Measurements from ENCODE around the gene JMJD1C.

JMJD1C gene

DNA sequence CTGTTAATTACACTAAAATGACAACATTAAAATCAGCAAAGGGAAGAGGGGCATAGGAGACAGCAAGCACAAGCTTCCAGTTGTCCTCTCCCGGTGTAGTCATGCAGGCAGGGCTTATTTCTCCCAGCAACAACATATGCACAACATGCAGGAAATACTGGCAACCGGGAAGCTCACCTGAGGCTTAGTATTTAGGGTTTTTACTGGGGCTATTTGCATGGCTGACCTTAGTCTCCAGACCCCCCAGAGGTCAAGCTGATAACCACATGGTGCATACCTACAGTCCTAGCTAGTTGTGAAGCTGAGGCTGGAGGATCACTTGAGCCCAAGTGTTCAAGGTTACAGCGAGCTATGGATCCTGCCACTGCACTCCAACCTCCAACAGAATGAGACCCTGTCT is 12.8 kb upstream of the JMJD1C start:
- FAIRE-seq = no peak

DNA sequence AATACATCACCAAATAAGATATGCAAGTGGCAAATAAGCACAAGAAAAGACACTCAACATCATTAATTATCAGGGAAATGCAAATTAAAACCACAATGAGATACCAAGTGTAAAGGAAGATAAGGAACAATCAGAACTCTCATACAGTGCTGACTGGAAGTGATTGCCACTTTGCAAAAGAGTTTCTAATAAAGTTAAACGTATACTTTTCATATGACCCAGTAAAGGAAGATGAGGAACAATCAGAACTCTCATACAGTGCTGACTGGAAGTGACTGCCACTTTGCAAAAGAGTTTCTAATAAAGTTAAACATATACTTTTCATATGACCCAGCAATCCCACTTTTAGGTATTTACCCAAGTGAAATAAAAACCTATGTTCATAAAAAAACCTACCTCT is 12.2 kb upstream of the JMJD1C start:
- TF ChIP-seq POLR2A (IDR thresholded peaks at IDR 0.05; ENCODE audit: low read depth, low read length) (no peak), TAF1 (IDR thresholded peaks at IDR 0.05; ENCODE audit: borderline replicate concordance, low read depth, low read length) (no peak), POLR2AphosphoS5 (IDR thresholded peaks at IDR 0.05; ENCODE audit: low read depth, low read length) (no peak)
- FAIRE-seq = peak; percentile 24
- DNase-seq (ENCODE audit: insufficient read length) = no peak

More for the DNA sequence above, 12.8 kb upstream of the JMJD1C start:
- no peak for DNase-seq (ENCODE audit: insufficient read length)
- TF ChIP-seq TAF1 (IDR thresholded peaks at IDR 0.05; ENCODE audit: borderline replicate concordance, low read depth, low read length) (no peak), POLR2AphosphoS5 (IDR thresholded peaks at IDR 0.05; ENCODE audit: low read depth, low read length) (no peak), POLR2A (IDR thresholded peaks at IDR 0.05; ENCODE audit: low read depth, low read length) (no peak)

DNA sequence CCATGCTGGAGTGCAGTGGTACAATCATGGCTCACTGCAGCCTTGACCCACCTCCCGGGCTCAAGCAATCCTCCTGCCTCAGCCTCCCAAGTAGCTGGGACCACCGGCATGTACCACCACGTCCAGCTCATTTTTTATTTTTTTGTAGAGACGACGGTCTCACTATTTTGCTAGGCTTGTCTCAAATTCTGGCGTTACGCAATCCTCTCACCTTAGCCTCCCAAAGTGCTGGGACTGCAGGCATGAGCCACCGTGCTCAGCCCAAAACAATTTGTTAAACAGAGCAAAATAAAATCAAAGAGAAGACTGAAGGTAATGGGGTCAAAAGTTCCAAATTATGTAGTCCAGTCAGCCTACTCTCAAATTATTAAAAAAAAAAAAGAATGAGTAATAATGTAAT is 8.7 kb upstream of the JMJD1C start:
- TF ChIP-seq POLR2AphosphoS5 (IDR thresholded peaks at IDR 0.05; ENCODE audit: low read depth, low read length) = no peak
- no peak for TF ChIP-seq TAF1 (IDR thresholded peaks at IDR 0.05; ENCODE audit: borderline replicate concordance, low read depth, low read length)
- no peak for TF ChIP-seq POLR2A (IDR thresholded peaks at IDR 0.05; ENCODE audit: low read depth, low read length)
- DNase-seq (ENCODE audit: insufficient read length) = no peak

DNA sequence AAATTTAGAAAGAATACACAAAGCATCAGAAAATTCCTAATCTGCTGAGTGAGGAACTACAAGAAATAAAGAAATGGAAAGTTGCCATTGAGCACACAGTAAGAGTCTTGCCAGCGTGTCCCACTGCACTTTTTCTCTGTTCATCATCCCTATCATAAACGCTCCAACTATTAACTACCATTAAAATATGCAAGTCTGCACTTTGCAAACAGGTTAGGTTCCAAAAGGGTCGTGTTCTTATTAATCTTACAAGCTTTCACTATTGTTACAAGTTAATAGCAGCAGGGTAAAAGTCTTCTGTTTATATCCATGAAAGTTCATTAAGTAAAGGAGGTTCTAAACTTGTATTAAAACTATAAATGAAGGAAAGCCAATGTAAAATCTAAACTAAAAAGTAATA is 5.2 kb upstream of the JMJD1C start:
- FAIRE-seq (no peak), DNase-seq (ENCODE audit: insufficient read length) (no peak)
- TF ChIP-seq POLR2A (IDR thresholded peaks at IDR 0.05; ENCODE audit: low read depth, low read length) (no peak), POLR2AphosphoS5 (IDR thresholded peaks at IDR 0.05; ENCODE audit: low read depth, low read length) (no peak), TAF1 (IDR thresholded peaks at IDR 0.05; ENCODE audit: borderline replicate concordance, low read depth, low read length) (no peak)

More for the DNA sequence above, 8.7 kb upstream of the JMJD1C start:
- FAIRE-seq = no peak

DNA sequence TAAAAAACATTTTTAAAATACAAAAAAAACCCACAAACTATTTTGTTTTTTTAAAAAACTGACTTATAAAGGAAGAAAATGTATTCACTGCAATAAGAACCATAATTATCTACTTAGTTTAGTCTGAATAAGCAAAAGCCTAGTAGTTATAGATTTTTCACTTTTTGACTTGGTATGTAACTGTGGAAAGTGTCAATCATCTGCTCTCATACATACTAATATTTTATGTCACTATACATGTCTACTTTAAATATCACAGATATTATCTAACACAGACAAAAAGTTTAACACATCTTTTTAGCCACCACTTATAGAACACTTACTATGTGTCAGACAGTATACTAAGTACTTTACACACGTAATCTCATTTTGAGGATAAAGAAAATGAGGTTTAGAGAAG is 3.2 kb upstream of the JMJD1C start:
- TF ChIP-seq POLR2A (IDR thresholded peaks at IDR 0.05; ENCODE audit: low read depth, low read length) (no peak), POLR2AphosphoS5 (IDR thresholded peaks at IDR 0.05; ENCODE audit: low read depth, low read length) (no peak), TAF1 (IDR thresholded peaks at IDR 0.05; ENCODE audit: borderline replicate concordance, low read depth, low read length) (no peak)
- DNase-seq (ENCODE audit: insufficient read length) = no peak
- no peak for FAIRE-seq

DNA sequence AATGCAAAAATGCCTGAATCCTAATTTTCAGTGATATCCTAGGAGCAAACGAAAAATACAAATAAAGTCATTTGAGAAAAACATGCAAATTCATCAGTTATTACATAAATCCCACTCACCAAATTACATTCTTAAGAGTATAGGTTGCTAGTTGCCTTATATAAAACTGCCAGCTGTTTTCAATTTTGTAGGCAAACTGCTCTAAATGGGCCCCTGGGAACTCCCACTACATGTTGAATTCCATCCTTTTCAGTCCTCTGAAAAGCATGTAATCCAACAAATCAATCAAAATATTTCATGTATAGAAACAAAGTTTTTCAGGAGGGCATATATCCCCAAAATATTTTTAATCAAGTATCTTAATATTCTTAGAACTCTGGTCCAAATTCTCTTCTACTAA is 2.1 kb upstream of the JMJD1C start:
- no peak for FAIRE-seq
- TF ChIP-seq POLR2A (IDR thresholded peaks at IDR 0.05; ENCODE audit: low read depth, low read length) = no peak
- no peak for TF ChIP-seq TAF1 (IDR thresholded peaks at IDR 0.05; ENCODE audit: borderline replicate concordance, low read depth, low read length)
- no peak for TF ChIP-seq POLR2AphosphoS5 (IDR thresholded peaks at IDR 0.05; ENCODE audit: low read depth, low read length)
- no peak for DNase-seq (ENCODE audit: insufficient read length)

DNA sequence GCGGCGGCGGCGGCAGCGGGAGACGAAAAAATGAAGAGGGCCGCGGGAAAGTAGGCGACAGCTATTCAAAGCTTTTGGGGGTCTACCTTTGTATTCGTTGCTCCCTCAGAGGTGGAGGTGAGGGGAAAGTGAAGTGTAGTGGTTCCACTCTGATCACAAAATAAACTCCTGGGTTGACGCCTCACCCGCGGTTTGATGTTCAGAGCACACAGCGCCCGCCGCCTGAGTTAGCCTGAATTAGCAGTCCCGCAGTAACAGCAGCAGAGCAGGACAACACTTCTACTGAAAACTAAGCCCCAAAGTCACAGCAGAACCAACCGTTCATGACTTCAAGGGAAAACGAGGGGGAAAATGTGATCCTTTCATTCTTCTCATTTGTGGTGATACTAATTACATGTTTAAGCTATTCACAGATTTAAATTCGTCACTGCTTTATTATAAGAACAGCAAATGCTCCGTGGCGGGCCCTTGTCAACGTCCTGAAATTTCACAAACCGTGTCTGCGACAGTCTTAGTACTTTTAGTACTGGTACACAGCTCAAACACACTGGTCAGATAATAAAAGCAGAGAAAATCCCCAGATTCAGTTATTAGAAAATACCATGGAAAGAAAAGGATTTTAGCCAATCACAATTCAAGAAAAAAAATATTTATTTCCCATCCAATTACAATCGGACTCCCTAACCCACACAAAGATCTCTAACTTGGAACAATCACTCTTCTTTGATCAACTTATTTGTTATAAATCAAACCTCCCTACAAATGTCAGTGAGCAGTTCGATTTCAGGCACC is 563 bp upstream of the JMJD1C start:
- TF ChIP-seq POLR2A (IDR thresholded peaks at IDR 0.05; ENCODE audit: low read depth, low read length) = no peak
- no peak for TF ChIP-seq POLR2AphosphoS5 (IDR thresholded peaks at IDR 0.05; ENCODE audit: low read depth, low read length)
- no peak for TF ChIP-seq TAF1 (IDR thresholded peaks at IDR 0.05; ENCODE audit: borderline replicate concordance, low read depth, low read length)
- no peak for FAIRE-seq
- DNase-seq (ENCODE audit: insufficient read length) = no peak

DNA sequence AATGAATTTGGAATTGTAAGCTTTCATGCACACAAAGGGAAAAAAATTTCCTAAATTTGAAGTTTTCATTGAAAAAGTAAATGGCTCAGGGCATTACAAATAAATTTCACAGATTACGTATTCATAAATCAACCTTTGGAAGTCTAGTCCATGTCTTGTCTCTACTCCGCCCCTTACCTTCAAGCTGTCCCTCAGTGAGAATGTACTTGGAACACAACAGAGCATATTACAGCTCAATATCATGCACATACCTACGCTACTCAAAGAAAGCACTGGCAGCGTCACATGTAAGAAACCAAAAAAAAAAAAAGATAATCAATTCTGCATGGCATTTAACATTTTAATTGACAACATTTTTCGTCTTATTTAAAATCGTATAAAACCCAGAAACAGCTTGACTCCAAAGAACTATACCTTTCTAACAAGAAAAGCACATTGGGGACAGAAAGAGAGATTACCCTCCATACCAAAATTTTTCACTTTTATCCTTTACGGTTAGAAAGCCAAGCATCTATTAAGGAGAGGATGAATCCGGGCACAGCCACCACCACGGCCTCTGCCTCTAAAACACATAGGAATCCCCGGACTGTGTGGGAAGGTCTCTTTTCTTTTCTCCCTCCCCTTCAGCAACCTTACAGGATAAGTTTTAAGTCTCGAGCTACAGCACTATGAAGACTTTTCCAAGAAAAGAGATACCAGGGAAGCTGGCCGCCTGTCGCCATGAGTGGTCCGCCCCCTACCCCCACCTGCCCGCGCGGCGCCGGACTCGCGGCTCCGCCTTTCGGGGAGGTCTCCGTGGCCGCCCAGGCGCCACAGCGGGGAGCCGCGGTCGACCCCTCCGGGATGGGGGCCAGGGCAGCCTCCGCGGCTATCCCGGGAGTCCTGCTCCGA is 1.1 kb downstream of the JMJD1C start:
- TF ChIP-seq POLR2AphosphoS5 (IDR thresholded peaks at IDR 0.05; ENCODE audit: low read depth, low read length) (no peak), POLR2A (IDR thresholded peaks at IDR 0.05; ENCODE audit: low read depth, low read length) (no peak)
- FAIRE-seq = no peak
- DNase-seq (ENCODE audit: insufficient read length) = no peak

DNA sequence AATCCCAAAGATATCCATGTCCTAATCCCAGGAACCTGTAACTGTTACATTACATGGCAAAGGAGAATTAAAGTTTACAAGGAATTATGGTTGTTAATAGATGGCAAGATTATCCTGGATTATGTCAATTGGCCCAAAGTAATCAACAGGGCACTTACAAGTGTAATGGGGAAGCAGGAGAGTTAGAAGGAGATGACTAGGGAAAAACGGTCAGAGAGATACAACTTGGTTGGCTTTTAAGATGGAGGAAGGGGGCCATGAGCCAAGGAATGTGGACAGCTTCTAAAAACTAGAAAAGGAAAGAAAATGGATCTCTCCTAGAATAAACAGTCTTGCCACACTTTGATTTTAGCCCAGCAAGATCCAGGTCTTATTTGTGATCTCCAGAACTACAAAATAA is 3.3 kb downstream of the JMJD1C start:
- FAIRE-seq (no peak), DNase-seq (ENCODE audit: insufficient read length) (no peak)
- no peak for TF ChIP-seq TAF1 (IDR thresholded peaks at IDR 0.05; ENCODE audit: borderline replicate concordance, low read depth, low read length)
- TF ChIP-seq POLR2A (IDR thresholded peaks at IDR 0.05; ENCODE audit: low read depth, low read length) = no peak
- no peak for TF ChIP-seq POLR2AphosphoS5 (IDR thresholded peaks at IDR 0.05; ENCODE audit: low read depth, low read length)

DNA sequence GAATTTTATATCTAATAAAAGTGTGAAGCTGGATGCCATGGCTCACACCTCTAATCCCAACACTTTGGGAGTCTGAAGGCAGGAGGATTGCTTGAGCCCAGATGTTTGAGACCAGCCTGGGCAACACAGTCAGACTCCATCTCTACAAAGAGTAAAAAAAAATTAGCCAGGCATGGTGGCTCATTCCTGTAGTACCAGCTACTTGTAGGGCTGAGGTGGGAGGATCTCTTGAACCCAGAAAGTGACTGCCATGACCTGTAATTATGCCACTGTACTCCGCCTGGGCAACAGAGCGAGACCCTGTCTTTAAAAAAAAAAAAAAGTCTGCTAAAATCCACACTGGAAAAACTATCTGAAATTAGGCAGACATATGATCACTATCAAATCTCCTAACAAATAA is 7.6 kb downstream of the JMJD1C start:
- FAIRE-seq (no peak), DNase-seq (ENCODE audit: insufficient read length) (no peak)
- TF ChIP-seq POLR2AphosphoS5 (IDR thresholded peaks at IDR 0.05; ENCODE audit: low read depth, low read length) = no peak
- no peak for TF ChIP-seq TAF1 (IDR thresholded peaks at IDR 0.05; ENCODE audit: borderline replicate concordance, low read depth, low read length)
- TF ChIP-seq POLR2A (IDR thresholded peaks at IDR 0.05; ENCODE audit: low read depth, low read length) = no peak

DNA sequence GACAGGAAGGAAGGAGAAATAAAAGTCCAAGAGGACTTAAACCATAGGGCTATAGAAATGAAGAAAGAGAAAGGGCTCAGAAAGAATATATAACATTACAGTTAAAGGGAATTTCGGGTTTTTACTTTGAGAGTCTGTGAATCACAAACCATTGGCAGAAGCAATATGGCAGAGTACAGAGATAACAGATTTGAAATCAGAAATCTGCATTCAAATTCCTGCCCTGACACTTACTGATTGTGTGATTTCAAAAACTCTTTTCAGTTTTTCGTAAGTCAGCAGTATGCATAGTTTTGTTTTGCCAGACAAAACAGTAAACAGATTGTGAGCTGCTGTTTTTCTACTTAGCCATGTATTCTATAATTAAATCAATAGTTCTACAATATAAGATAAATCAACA is 8.2 kb downstream of the JMJD1C start:
- TF ChIP-seq TAF1 (IDR thresholded peaks at IDR 0.05; ENCODE audit: borderline replicate concordance, low read depth, low read length) = no peak
- no peak for DNase-seq (ENCODE audit: insufficient read length)
- FAIRE-seq = no peak
